ENCODE results near the gene HSD17B11.
"Not testable (repeated sequence)": the region's sequence is repeated elsewhere in the genome, so short reads cannot be mapped to it uniquely, and the experiment has no call there.

The HSD17B11 gene

DNA sequence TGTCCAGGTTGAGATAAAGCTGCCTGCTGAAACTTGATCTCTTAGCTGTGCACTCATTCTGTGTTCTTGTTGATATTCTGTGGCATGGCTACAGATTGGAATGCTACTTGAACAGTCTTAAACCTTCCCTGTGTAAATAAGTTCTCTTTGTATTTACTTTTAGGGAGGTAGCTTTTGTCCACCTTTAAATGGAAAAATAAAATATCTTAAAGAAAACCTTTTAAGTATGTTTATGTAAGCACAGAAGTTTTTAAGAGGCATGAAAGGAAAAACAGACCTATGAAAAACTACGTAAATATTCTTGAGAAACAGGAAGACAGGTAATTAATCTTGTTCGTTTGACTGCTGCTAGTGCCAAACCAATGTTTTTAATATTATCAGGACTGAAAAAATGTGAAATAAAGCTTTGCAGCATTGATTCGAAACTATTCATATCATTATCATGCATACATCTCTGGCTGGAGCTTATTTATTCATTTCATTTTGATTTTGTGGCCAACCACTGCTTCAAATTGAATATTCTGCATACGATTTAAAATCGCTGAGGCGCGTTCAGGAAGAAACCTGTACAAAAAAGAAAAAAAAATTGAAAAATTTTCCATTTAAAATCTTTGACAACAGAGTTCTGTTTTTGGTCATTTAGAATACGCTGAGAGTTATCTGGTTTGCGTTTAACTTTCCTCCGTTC lies 86.1 kb downstream of the HSD17B11 start:
- no peak for DNase-seq

DNA sequence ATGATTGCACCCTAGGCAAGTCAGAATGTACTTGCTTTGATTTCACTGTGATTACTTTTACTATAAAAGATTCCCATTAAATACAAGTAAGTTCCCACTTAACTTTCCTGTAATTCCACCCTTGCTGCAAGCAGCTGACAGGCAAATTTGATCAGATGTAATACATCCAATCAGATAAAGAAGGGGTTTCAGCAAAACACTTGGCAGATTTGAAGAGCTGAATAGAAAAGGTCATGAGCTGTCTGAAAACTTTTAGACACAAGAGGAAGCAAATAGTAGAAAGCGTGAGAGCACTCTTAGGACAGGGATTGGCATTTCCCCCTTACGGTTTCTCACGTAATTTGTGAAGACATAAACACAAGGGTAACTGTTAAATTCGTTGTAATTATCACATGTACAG lies 91.1 kb downstream of the HSD17B11 start:
- no peak for DNase-seq

DNA sequence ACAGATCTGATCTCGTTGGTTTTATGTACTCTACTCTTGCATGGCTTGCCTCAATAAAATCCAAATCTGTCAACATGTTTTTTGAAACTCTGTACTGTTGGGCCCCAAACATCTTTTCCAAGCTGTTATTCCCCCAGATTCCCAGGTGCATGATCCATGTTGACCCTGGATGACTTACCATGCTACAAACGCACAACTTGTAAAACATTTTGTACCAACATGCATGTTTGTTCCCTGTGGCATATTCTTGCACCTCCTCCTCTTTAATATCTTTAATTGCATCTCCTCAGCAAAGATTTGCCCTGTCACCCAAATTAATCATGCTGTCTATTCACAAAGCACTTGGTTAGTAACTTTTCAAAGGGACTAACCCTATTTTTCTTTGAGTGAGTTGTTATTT lies 92.6 kb downstream of the HSD17B11 start:
- no peak for DNase-seq

DNA sequence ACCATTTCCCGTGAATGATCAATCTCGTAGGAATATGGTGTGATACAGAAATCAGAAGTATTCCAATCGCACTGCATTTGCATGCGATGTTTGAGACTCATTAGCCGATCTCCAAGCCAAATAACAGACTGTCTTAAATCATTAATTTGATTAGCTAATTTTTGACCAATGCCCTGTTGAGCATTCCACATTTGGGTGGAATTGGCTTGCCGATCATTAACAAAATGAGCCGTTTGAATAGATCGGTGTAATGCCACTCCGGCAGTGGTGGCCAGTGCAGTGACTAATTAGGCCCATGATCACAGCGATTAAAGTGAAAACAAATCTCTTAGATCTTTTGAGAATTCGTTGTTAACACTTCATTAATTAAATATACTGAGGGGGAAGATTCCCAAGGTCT lies 96.1 kb downstream of the HSD17B11 start:
- DNase-seq: not testable (repeated sequence)

DNA sequence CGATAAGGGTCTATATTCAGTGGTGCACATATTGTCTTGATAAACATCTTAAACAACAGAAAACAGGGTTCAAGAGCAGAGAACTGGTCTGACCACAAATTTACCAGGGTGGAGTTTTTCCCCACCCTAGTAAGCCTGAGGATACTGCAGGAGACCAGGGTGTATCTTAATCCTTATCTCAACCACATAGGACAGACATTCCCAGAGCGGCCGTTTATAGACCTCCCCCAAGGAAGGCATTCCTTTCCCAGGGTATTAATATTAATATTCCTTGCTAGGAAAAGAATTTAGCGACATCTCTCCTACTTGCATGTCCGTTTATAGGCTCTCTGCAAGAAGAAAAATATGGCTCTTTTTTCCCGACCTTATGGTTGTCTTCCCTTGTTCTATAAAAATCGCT lies 97.1 kb downstream of the HSD17B11 start:
- not testable (repeated sequence) for DNase-seq

DNA sequence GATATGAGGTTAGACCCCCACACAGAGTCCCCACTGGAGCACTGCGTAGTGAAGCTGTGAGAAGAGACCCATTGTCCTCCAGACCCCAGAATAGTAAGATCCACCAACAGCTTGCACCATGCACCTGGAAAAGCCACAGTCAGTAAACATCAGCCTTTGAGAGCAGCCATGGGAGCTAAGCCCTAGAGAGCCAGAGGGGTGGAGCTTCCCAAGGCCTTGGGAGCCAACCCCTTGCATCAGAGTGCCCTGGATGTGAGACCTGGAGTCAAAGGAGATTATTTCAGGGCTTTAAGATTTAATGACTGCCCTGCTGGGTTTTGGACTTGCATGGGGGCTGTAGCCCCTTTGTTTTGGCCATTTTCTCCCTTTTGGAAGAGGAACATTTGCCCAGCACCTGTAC lies 104.0 kb downstream of the HSD17B11 start:
- no peak for DNase-seq

Data from activated CD4-positive, alpha-beta T cell treated with anti-CD3 and anti-CD28 coated beads, Interleukin-2, amount 50 U/mL, for 16 hours (primary cell).